ENCODE data around the gene DIP2B.

The DIP2B gene

GRCh38 chr12:50546441-50547318 is 41.9 kb downstream of the DIP2B start:
- Histone ChIP-seq H3K36me3 (ENCODE audit: insufficient read depth) (no peaks in the 10 kb centered on the region), H3K4me3 (IDR thresholded peaks at IDR 0.05; ENCODE audit: insufficient read depth, low read depth, low read length) (no peak overlapping the region), H3K9ac (no peak overlapping the region), H2AFZ (ENCODE audit: low read depth) (no peak overlapping the region), H4K20me1 (ENCODE audit: insufficient read depth) (no peaks in the 10 kb centered on the region), H3K4me1 (ENCODE audit: low read depth, poor library complexity, severe bottlenecking) (peaks cover 12% of the 10 kb centered on the region), H3K79me2 (ENCODE audit: insufficient read depth, low read depth) (peaks cover 5% of the 10 kb centered on the region; the same call in 1 of the 2 replicates), H3K27ac (no peak overlapping the region), H3K27me3 (ENCODE audit: insufficient read depth, low read depth) (no peaks in the 10 kb centered on the region), H3K4me2 (no peak overlapping the region)
- no peak for TF ChIP-seq CTCF (conservative IDR thresholded peaks at IDR 0.05; ENCODE audit: low read depth, low read length)

GRCh38 chr12:50547742-50548141 is 43.0 kb downstream of the DIP2B start:
- Histone ChIP-seq H3K4me2 (no peak overlapping the region), H3K9ac (no peak overlapping the region), H2AFZ (ENCODE audit: low read depth) (no peak overlapping the region), H4K20me1 (ENCODE audit: insufficient read depth) (no peaks in the 10 kb centered on the region), H3K79me2 (ENCODE audit: insufficient read depth, low read depth) (peaks cover 5% of the 10 kb centered on the region; the same call in 1 of the 2 replicates), H3K4me3 (IDR thresholded peaks at IDR 0.05; ENCODE audit: insufficient read depth, low read depth, low read length) (no peak overlapping the region), H3K27ac (no peak overlapping the region), H3K4me1 (ENCODE audit: low read depth, poor library complexity, severe bottlenecking) (peaks cover 1% of the 10 kb centered on the region), H3K36me3 (ENCODE audit: insufficient read depth) (no peaks in the 10 kb centered on the region), H3K27me3 (ENCODE audit: insufficient read depth, low read depth) (no peaks in the 10 kb centered on the region)
- TF ChIP-seq CTCF (conservative IDR thresholded peaks at IDR 0.05; ENCODE audit: low read depth, low read length), result no peak

GRCh38 chr12:50549885-50550284 is 45.1 kb downstream of the DIP2B start:
- Histone ChIP-seq H2AFZ (ENCODE audit: low read depth) (no peak overlapping the region), H3K4me1 (ENCODE audit: low read depth, poor library complexity, severe bottlenecking) (no peaks in the 10 kb centered on the region), H3K36me3 (ENCODE audit: insufficient read depth) (no peaks in the 10 kb centered on the region), H3K9ac (no peak overlapping the region), H3K4me2 (no peak overlapping the region), H3K27me3 (ENCODE audit: insufficient read depth, low read depth) (no peaks in the 10 kb centered on the region), H3K4me3 (IDR thresholded peaks at IDR 0.05; ENCODE audit: insufficient read depth, low read depth, low read length) (no peak overlapping the region), H3K79me2 (ENCODE audit: insufficient read depth, low read depth) (peaks cover 5% of the 10 kb centered on the region; the same call in 1 of the 2 replicates), H4K20me1 (ENCODE audit: insufficient read depth) (no peaks in the 10 kb centered on the region), H3K27ac (no peak overlapping the region)
- TF ChIP-seq CTCF (conservative IDR thresholded peaks at IDR 0.05; ENCODE audit: low read depth, low read length), result no peak

GRCh38 chr12:50550530-50551223 is 45.9 kb downstream of the DIP2B start:
- no peak for TF ChIP-seq CTCF (conservative IDR thresholded peaks at IDR 0.05; ENCODE audit: low read depth, low read length)
- Histone ChIP-seq H3K36me3 (ENCODE audit: insufficient read depth) (no peaks in the 10 kb centered on the region), H2AFZ (ENCODE audit: low read depth) (no peak overlapping the region), H3K4me2 (no peak overlapping the region), H4K20me1 (ENCODE audit: insufficient read depth) (no peaks in the 10 kb centered on the region), H3K79me2 (ENCODE audit: insufficient read depth, low read depth) (peaks cover 5% of the 10 kb centered on the region; the same call in 1 of the 2 replicates), H3K4me1 (ENCODE audit: low read depth, poor library complexity, severe bottlenecking) (no peaks in the 10 kb centered on the region), H3K27me3 (ENCODE audit: insufficient read depth, low read depth) (no peaks in the 10 kb centered on the region), H3K4me3 (IDR thresholded peaks at IDR 0.05; ENCODE audit: insufficient read depth, low read depth, low read length) (no peak overlapping the region), H3K9ac (no peak overlapping the region), H3K27ac (no peak overlapping the region)

Measured in KMS-11 (cell line).